HG02973 (cell line): ENCODE data around the gene GPC2.
"Not testable (repeated sequence)": the region's sequence is repeated elsewhere in the genome, so short reads cannot be mapped to it uniquely, and the experiment has no call there.

ENCODE experiments used
- ATAC-seq: cut with Tn5 transposase; IDR thresholded peaks from one replicate; pipeline ENCODE4 v1.9.1; 2021; ENCODE audit warnings: moderate library complexity; ENCODE audit not compliant: unreplicated experiment

The GPC2 gene

GRCh38 chr7:100208911-100209408 is 31.8 kb upstream of the GPC2 start:
- ATAC-seq: peak; percentile 79

GRCh38 chr7:100204454-100204853 is 27.3 kb upstream of the GPC2 start:
- no peak for ATAC-seq

- ATAC-seq: no peak
These were observed 23.5 kb upstream of the GPC2 start for GRCh38 chr7:100200693-100201092.

- ATAC-seq: no peak
These were observed 21.1 kb upstream of the GPC2 start for GRCh38 chr7:100198266-100198665.

- ATAC-seq: not testable (repeated sequence)
These were observed 18.7 kb upstream of the GPC2 start for GRCh38 chr7:100195901-100196322.

- ATAC-seq: no peak
These were observed 18.0 kb upstream of the GPC2 start for GRCh38 chr7:100195222-100195621.

GRCh38 chr7:100192969-100193368 is 15.8 kb upstream of the GPC2 start:
- no peak for ATAC-seq

- not testable (repeated sequence) for ATAC-seq
These were observed 15.2 kb upstream of the GPC2 start for GRCh38 chr7:100192281-100192862.

GRCh38 chr7:100191775-100192174 is 14.6 kb upstream of the GPC2 start:
- ATAC-seq: no peak

GRCh38 chr7:100190048-100190711 is 13.0 kb upstream of the GPC2 start:
- peak; percentile 48 for ATAC-seq

- ATAC-seq: no peak
These were observed 11.9 kb upstream of the GPC2 start for GRCh38 chr7:100189061-100189460.

GRCh38 chr7:100185726-100186125 is 8.5 kb upstream of the GPC2 start:
- ATAC-seq: no peak

GRCh38 chr7:100183090-100183489 is 5.9 kb upstream of the GPC2 start:
- ATAC-seq: not testable (repeated sequence)

GRCh38 chr7:100182616-100183015 is 5.4 kb upstream of the GPC2 start:
- not testable (repeated sequence) for ATAC-seq

GRCh38 chr7:100180084-100180483 is 2.9 kb upstream of the GPC2 start:
- ATAC-seq: not testable (repeated sequence)

- no peak for ATAC-seq
These were observed 811 bp downstream of the GPC2 start for GRCh38 chr7:100176096-100177044.

GRCh38 chr7:100175296-100175935 is 1.8 kb downstream of the GPC2 start:
- ATAC-seq: no peak

GRCh38 chr7:100174582-100174981 is 2.6 kb downstream of the GPC2 start:
- ATAC-seq: no peak

GRCh38 chr7:100173806-100174495 is 3.2 kb downstream of the GPC2 start:
- ATAC-seq: no peak

- no peak for ATAC-seq
These were observed 5.3 kb downstream of the GPC2 start for GRCh38 chr7:100171840-100172239.
